ENCODE measurements around the gene MAGI3. TPM values are rescaled to one million over a fixed set of nuclear protein-coding genes. Genes with fewer than 3 reads are reported as not detected.

MAGI3 gene
- total and polyA plus RNA-seq, 7 donors = 0.76 to 7.1 (median 2.9) TPM

- no peak for TF ChIP-seq CTCF (IDR thresholded peaks at IDR 0.05)
- ATAC-seq (no peak), DNase-seq (no peak)
- no peaks in the 10 kb centered on the region for H3K27me3 ChIP-seq (ENCODE audit: insufficient read depth in 3 of 3, low read length in 2 of 3)
- intact Hi-C loops (cut with DNase I) = no loop called here
- 91 to 96% (median 94%) methylated on average over 6 of the region's 6 CpGs for WGBS, 3 donors
- no peaks in the 10 kb centered on the region for H3K9me3 ChIP-seq
- no peak overlapping the region for H3K4me3 ChIP-seq
- H3K27ac ChIP-seq = no peak overlapping the region
- H3K36me3 ChIP-seq (ENCODE audit: insufficient read depth in 1 of 2, low read depth in 1 of 2) = no peaks in the 10 kb centered on the region
- no peaks in the 10 kb centered on the region for H3K4me1 ChIP-seq
Measured at GRCh38 chr1:113576271-113576670, 186.0 kb downstream of the MAGI3 start.

- Histone ChIP-seq H3K27ac (no peak overlapping the region), H3K4me3 (no peak overlapping the region), H3K27me3 (ENCODE audit: insufficient read depth in 3 of 3, low read length in 2 of 3) (no peaks in the 10 kb centered on the region), H3K36me3 (ENCODE audit: insufficient read depth in 1 of 2, low read depth in 1 of 2) (no peaks in the 10 kb centered on the region), H3K9me3 (no peaks in the 10 kb centered on the region), H3K4me1 (no peaks in the 10 kb centered on the region)
- DNase-seq (no peak), ATAC-seq (no peak)
- TF ChIP-seq CTCF (IDR thresholded peaks at IDR 0.05) = no peak
- intact Hi-C loops (cut with DNase I) = no loop called here
- WGBS, 3 donors = 63 to 67% (median 64%) methylated on average over 2 of the region's 2 CpGs
Measured at GRCh38 chr1:113579256-113580018, 189.1 kb downstream of the MAGI3 start.

GRCh38 chr1:113581323-113581722, 191.0 kb downstream of the MAGI3 start:
- Histone ChIP-seq H3K27me3 (ENCODE audit: insufficient read depth in 3 of 3, low read length in 2 of 3) (no peaks in the 10 kb centered on the region), H3K9me3 (no peaks in the 10 kb centered on the region), H3K4me3 (no peak overlapping the region), H3K27ac (no peak overlapping the region), H3K36me3 (ENCODE audit: insufficient read depth in 1 of 2, low read depth in 1 of 2) (no peaks in the 10 kb centered on the region), H3K4me1 (no peaks in the 10 kb centered on the region)
- WGBS, 3 donors = 87 to 97% (median 90%) methylated on average over 1 of the region's 1 CpG
- intact Hi-C loops (cut with DNase I) = no loop called here
- no peak for TF ChIP-seq CTCF (IDR thresholded peaks at IDR 0.05)
- no peak for DNase-seq
- ATAC-seq = no peak

- no peaks in the 10 kb centered on the region for H3K9me3 ChIP-seq
- no peak for DNase-seq
- no peak for TF ChIP-seq CTCF (IDR thresholded peaks at IDR 0.05)
- intact Hi-C loops (cut with DNase I) = no loop called here
- no peak overlapping the region for H3K4me3 ChIP-seq
- H3K36me3 ChIP-seq (ENCODE audit: insufficient read depth in 1 of 2, low read depth in 1 of 2) = no peaks in the 10 kb centered on the region
- 66 to 87% (median 83%) methylated on average over 1 of the region's 1 CpG for WGBS, 3 donors
- no peaks in the 10 kb centered on the region for H3K4me1 ChIP-seq
- no peak for ATAC-seq
- H3K27ac ChIP-seq = no peak overlapping the region
- no peaks in the 10 kb centered on the region for H3K27me3 ChIP-seq (ENCODE audit: insufficient read depth in 3 of 3, low read length in 2 of 3)
Measured at GRCh38 chr1:113582084-113582483, 191.8 kb downstream of the MAGI3 start.

- WGBS, 3 donors = 76 to 79% (median 79%) methylated on average over 5 of the region's 5 CpGs
- H3K9me3 ChIP-seq = no peaks in the 10 kb centered on the region
Measured at GRCh38 chr1:113587475-113587874, 197.2 kb downstream of the MAGI3 start.

More at GRCh38 chr1:113587475-113587874, 197.2 kb downstream of the MAGI3 start:
- no peaks in the 10 kb centered on the region for H3K4me1 ChIP-seq
- H3K4me3 ChIP-seq = no peak overlapping the region
- ATAC-seq (no peak), DNase-seq (no peak)
- no peak for TF ChIP-seq CTCF (IDR thresholded peaks at IDR 0.05)
- no peak overlapping the region for H3K27ac ChIP-seq
- H3K36me3 ChIP-seq (ENCODE audit: insufficient read depth in 1 of 2, low read depth in 1 of 2) = no peaks in the 10 kb centered on the region
- intact Hi-C loops (cut with DNase I) = no loop called here
- H3K27me3 ChIP-seq (ENCODE audit: insufficient read depth in 3 of 3, low read length in 2 of 3) = no peaks in the 10 kb centered on the region
